HG03196 (cell line): ENCODE data around the gene CBX7.
"Not testable (repeated sequence)": the region's sequence is repeated elsewhere in the genome, so short reads cannot be mapped to it uniquely, and the experiment has no call there.

Experiments
- ATAC-seq: cut with Tn5 transposase; IDR thresholded peaks from one replicate; pipeline ENCODE4 v1.9.1; 2021; ENCODE audit not compliant: unreplicated experiment

The CBX7 gene

GRCh38 chr22:39174498-39175352 is 22.2 kb upstream of the CBX7 start:
- ATAC-seq = no peak

- ATAC-seq = no peak
Measured at GRCh38 chr22:39173787-39174497, 21.5 kb upstream of the CBX7 start.

GRCh38 chr22:39173050-39173706 is 20.7 kb upstream of the CBX7 start:
- no peak for ATAC-seq

- ATAC-seq = not testable (repeated sequence)
Measured at GRCh38 chr22:39172265-39173049, 20.0 kb upstream of the CBX7 start.

- ATAC-seq = no peak
Measured at GRCh38 chr22:39171623-39172264, 19.3 kb upstream of the CBX7 start.

- ATAC-seq = peak; percentile 55
Measured at GRCh38 chr22:39170825-39171622, 18.5 kb upstream of the CBX7 start.

- no peak for ATAC-seq
Measured at GRCh38 chr22:39169797-39170466, 17.5 kb upstream of the CBX7 start.

- no peak for ATAC-seq
Measured at GRCh38 chr22:39166547-39166946, 14.1 kb upstream of the CBX7 start.

GRCh38 chr22:39156093-39156492 is 3.6 kb upstream of the CBX7 start:
- ATAC-seq = not testable (repeated sequence)

- no peak for ATAC-seq
Measured at GRCh38 chr22:39155421-39155820, 2.9 kb upstream of the CBX7 start.

- peak; percentile 6 for ATAC-seq
Measured at GRCh38 chr22:39153220-39153717, 789 bp upstream of the CBX7 start.

GRCh38 chr22:39152024-39152510 is 413 bp downstream of the CBX7 start:
- no peak for ATAC-seq

GRCh38 chr22:39151329-39151975 is 1.0 kb downstream of the CBX7 start:
- ATAC-seq = no peak

GRCh38 chr22:39150848-39151215 is 1.6 kb downstream of the CBX7 start:
- ATAC-seq = no peak

- no peak for ATAC-seq
Measured at GRCh38 chr22:39149915-39150847, 2.3 kb downstream of the CBX7 start.

GRCh38 chr22:39148727-39149535 is 3.5 kb downstream of the CBX7 start:
- no peak for ATAC-seq
